Astrocyte (in vitro differentiated cells and primary cell): ENCODE results near the gene TRIP12. TPM values are rescaled to one million over a fixed set of nuclear protein-coding genes. Genes with fewer than 3 reads are reported as not detected.

Experiments
- DNase-seq: peaks from one replicate; pipeline ENCODE4 v3.0.0-alpha.2; 2010; ENCODE audit warnings: low read depth
- FAIRE-seq: peaks from 2 replicates; lab custom pipeline; 2011; peaks lifted over from hg19 to GRCh38; lab: Jason Lieb, UNC
- H2AFZ ChIP-seq: 2 replicates; pipeline ENCODE4 v1.6.0; 2012; ENCODE audit warnings: low read depth, low read length, inconsistent platforms
- H3K27ac ChIP-seq: 2 replicates; pipeline ENCODE4 v1.5.1; 2011; ENCODE audit warnings: low read depth, low read length, inconsistent platforms
- H3K27me3 ChIP-seq: 2 replicates; pipeline ENCODE4 v1.6.0; 2011; ENCODE audit warnings: low read length, inconsistent platforms; ENCODE audit not compliant: insufficient read depth
- H3K36me3 ChIP-seq: 2 replicates; pipeline ENCODE4 v1.5.1; 2011; ENCODE audit warnings: low read length, inconsistent platforms; ENCODE audit not compliant: insufficient read depth
- H3K4me1 ChIP-seq: 2 replicates; pipeline ENCODE4 v1.5.1; 2011; ENCODE audit warnings: low read length, inconsistent platforms; ENCODE audit not compliant: insufficient read depth
- H3K4me2 ChIP-seq: 2 replicates; pipeline ENCODE4 v1.6.0; 2012; ENCODE audit warnings: low read length, inconsistent platforms
- H3K4me3 ChIP-seq: 2 replicates; pipeline ENCODE4 v1.5.1; 2011; ENCODE audit warnings: low read depth, mild to moderate bottlenecking, low read length, inconsistent platforms; ENCODE audit not compliant: insufficient read depth
- H3K79me2 ChIP-seq: 2 replicates; pipeline ENCODE4 v1.6.0; 2012; ENCODE audit warnings: mild to moderate bottlenecking, low read length, inconsistent platforms; ENCODE audit not compliant: insufficient read depth
- H3K9ac ChIP-seq: 2 replicates; pipeline ENCODE4 v1.6.0; 2012; ENCODE audit warnings: mild to moderate bottlenecking, low read length, inconsistent platforms
- H3K9me3 ChIP-seq: 2 replicates; pipeline ENCODE4 v1.5.1; 2012; ENCODE audit warnings: low read depth, mild to moderate bottlenecking, low read length, inconsistent platforms; ENCODE audit not compliant: insufficient read depth
- H4K20me1 ChIP-seq: 2 replicates; pipeline ENCODE4 v1.6.0; 2012; ENCODE audit warnings: low read length, inconsistent platforms; ENCODE audit not compliant: insufficient read depth
- H3K27ac Mint-ChIP-seq: one replicate; pipeline ENCODE4 v1.8.0; 2021; ENCODE audit warnings: mild to moderate bottlenecking, mixed read lengths; ENCODE audit not compliant: unreplicated experiment
- H3K27me3 Mint-ChIP-seq: one replicate; pipeline ENCODE4 v1.8.0; 2021; ENCODE audit warnings: low read depth, mixed read lengths; ENCODE audit not compliant: unreplicated experiment
- H3K36me3 Mint-ChIP-seq: one replicate; pipeline ENCODE4 v1.8.0; 2021; ENCODE audit warnings: low read depth, mixed read lengths; ENCODE audit not compliant: unreplicated experiment
- H3K4me1 Mint-ChIP-seq: one replicate; pipeline ENCODE4 v1.8.0; 2021; ENCODE audit warnings: low read depth, mixed read lengths; ENCODE audit not compliant: unreplicated experiment
- H3K4me3 Mint-ChIP-seq: one replicate; pipeline ENCODE4 v1.8.0; 2021; ENCODE audit warnings: mild to moderate bottlenecking, moderate library complexity, mixed read lengths; ENCODE audit not compliant: unreplicated experiment
- H3K9me3 Mint-ChIP-seq: one replicate; pipeline ENCODE4 v1.8.0; 2021; ENCODE audit warnings: mild to moderate bottlenecking, mixed read lengths; ENCODE audit not compliant: unreplicated experiment
- EZH2 ChIP-seq: IDR thresholded peaks from 2 replicates; pipeline ENCODE4 v1.6.1; 2012; ENCODE audit warnings: mild to moderate bottlenecking, low read length, inconsistent platforms; ENCODE audit not compliant: insufficient read depth
- total RNA-seq: library from RNA; stranded (reverse); gene quantifications from 2 replicates; pipeline ENCODE4 v1.2.1, GENCODE V29; 2021
- TF ChIP-seq, protein P1 (sequence below): IDR thresholded peaks from 2 replicates; pipeline ENCODE4 v1.5.1; 2011; ENCODE audit warnings: low read depth, mild to moderate bottlenecking, inconsistent platforms, low read length, moderate library complexity; ENCODE audit not compliant: insufficient read depth

TRIP12 gene
- total RNA-seq, 1 donor from 2014 or later = 379 TPM

- Mint-ChIP-seq H3K27me3 (no peaks in the 10 kb centered on the region), H3K4me1 (peaks cover 23% of the 10 kb centered on the region), H3K27ac (peak overlapping the region; percentile 17), H3K36me3 (peaks cover 16% of the 10 kb centered on the region), H3K9me3 (no peaks in the 10 kb centered on the region), H3K4me3 (no peak overlapping the region)
- FAIRE-seq (no peak), DNase-seq (no peak)
- no peak overlapping the region for H3K27ac ChIP-seq
- no peaks in the 10 kb centered on the region for H3K9me3 ChIP-seq
- peaks cover 90% of the 10 kb centered on the region for H3K79me2 ChIP-seq
- H3K4me3 ChIP-seq = no peak overlapping the region
- no peak overlapping the region for H2AFZ ChIP-seq
- peaks cover 19% of the 10 kb centered on the region for H3K36me3 ChIP-seq
- no peak overlapping the region for H3K4me2 ChIP-seq
- H3K27me3 ChIP-seq = no peaks in the 10 kb centered on the region
- no peak for TF ChIP-seq EZH2
- TF ChIP-seq, protein P1, sequence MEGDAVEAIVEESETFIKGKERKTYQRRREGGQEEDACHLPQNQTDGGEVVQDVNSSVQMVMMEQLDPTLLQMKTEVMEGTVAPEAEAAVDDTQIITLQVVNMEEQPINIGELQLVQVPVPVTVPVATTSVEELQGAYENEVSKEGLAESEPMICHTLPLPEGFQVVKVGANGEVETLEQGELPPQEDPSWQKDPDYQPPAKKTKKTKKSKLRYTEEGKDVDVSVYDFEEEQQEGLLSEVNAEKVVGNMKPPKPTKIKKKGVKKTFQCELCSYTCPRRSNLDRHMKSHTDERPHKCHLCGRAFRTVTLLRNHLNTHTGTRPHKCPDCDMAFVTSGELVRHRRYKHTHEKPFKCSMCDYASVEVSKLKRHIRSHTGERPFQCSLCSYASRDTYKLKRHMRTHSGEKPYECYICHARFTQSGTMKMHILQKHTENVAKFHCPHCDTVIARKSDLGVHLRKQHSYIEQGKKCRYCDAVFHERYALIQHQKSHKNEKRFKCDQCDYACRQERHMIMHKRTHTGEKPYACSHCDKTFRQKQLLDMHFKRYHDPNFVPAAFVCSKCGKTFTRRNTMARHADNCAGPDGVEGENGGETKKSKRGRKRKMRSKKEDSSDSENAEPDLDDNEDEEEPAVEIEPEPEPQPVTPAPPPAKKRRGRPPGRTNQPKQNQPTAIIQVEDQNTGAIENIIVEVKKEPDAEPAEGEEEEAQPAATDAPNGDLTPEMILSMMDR = no peak
- peaks cover 59% of the 10 kb centered on the region for H4K20me1 ChIP-seq
- no peak overlapping the region for H3K9ac ChIP-seq
- H3K4me1 ChIP-seq = peaks cover 3% of the 10 kb centered on the region
Observed at GRCh38 chr2:229856413-229856812, 65.4 kb downstream of the TRIP12 start.

DNA sequence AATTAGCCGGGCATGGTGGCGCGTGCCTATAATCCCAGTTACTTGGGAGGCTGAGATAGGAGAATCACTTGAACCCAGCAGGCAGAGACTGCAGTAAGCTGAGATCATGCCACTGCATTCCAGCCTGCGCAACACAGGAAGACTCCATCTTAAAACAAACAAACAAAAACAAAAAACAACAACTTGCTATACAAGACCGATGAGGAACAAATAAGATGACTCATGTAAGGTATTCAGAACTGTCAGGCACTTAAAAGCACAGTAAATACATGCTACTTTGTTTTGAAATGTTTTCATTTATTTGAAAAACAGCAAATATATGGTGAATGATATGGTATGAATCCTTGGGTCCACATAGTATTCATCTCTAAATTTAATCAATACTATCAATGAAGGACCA lies 66.7 kb downstream of the TRIP12 start:
- Mint-ChIP-seq H3K4me1 (peaks cover 23% of the 10 kb centered on the region), H3K27me3 (no peaks in the 10 kb centered on the region), H3K36me3 (peaks cover 22% of the 10 kb centered on the region), H3K9me3 (no peaks in the 10 kb centered on the region), H3K4me3 (no peak overlapping the region), H3K27ac (no peak overlapping the region)
- Histone ChIP-seq H2AFZ (no peak overlapping the region), H3K9me3 (no peaks in the 10 kb centered on the region), H3K27me3 (no peaks in the 10 kb centered on the region), H3K9ac (no peak overlapping the region), H3K4me2 (no peak overlapping the region), H3K4me3 (no peak overlapping the region), H3K4me1 (peaks cover 3% of the 10 kb centered on the region), H3K79me2 (peaks cover 90% of the 10 kb centered on the region), H3K27ac (no peak overlapping the region), H3K36me3 (peaks cover 19% of the 10 kb centered on the region), H4K20me1 (peaks cover 52% of the 10 kb centered on the region)
- TF ChIP-seq, protein P1 = no peak
- TF ChIP-seq EZH2 = no peak
- FAIRE-seq (no peak), DNase-seq (no peak)

DNA sequence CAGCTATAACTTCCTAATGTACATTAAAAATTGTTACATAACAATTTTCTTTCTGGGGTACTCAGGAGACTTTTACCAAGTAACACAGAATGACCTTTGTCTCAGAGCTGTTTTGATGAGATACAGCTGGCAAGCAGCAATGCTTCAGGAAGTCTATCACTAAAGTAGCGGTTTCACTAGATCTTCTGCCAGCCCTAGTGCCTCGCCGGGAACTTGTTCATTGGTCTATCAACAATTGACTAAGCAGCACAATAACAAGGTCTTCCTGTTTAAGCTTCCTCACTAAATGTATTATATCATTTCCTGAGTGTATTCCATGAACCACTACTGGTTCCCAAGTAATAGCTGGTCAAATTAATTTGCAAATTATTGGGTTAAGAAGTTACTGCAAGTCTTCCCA lies 69.2 kb downstream of the TRIP12 start:
- FAIRE-seq = peak; percentile 34
- no peaks in the 10 kb centered on the region for H3K27me3 ChIP-seq
- H3K9me3 ChIP-seq = no peaks in the 10 kb centered on the region
- H4K20me1 ChIP-seq = peaks cover 60% of the 10 kb centered on the region
- Mint-ChIP-seq H3K27ac (no peak overlapping the region), H3K9me3 (no peaks in the 10 kb centered on the region), H3K4me3 (no peak overlapping the region), H3K36me3 (peaks cover 16% of the 10 kb centered on the region), H3K27me3 (no peaks in the 10 kb centered on the region), H3K4me1 (peaks cover 25% of the 10 kb centered on the region)
- no peak overlapping the region for H3K9ac ChIP-seq
- DNase-seq = peak; percentile 67
- peaks cover 3% of the 10 kb centered on the region for H3K4me1 ChIP-seq
- no peak for TF ChIP-seq EZH2
- TF ChIP-seq, protein P1 = no peak
- H2AFZ ChIP-seq = no peak overlapping the region
- peak overlapping the region; percentile 60 for H3K4me2 ChIP-seq
- H3K27ac ChIP-seq = no peak overlapping the region
- no peak overlapping the region for H3K4me3 ChIP-seq
- H3K79me2 ChIP-seq = peaks cover 90% of the 10 kb centered on the region
- H3K36me3 ChIP-seq = peaks cover 6% of the 10 kb centered on the region
